NB4 (cell line): ENCODE data around the gene IRF2BP1.

Source experiments
- CTCF ChIP-seq: IDR thresholded peaks from one replicate; pipeline ENCODE4 v1.5.1; 2012; ENCODE audit warnings: low read depth, low read length
- MAX ChIP-seq: IDR thresholded peaks from 2 replicates; pipeline ENCODE4 v1.6.1; 2011; ENCODE audit warnings: low read depth, low read length
- MYC ChIP-seq: IDR thresholded peaks from 2 replicates; pipeline ENCODE4 v1.6.1; 2011; ENCODE audit warnings: low read depth, low read length
- POLR2A ChIP-seq: IDR thresholded peaks from 2 replicates; pipeline ENCODE4 v1.6.1; 2011; ENCODE audit warnings: mild to moderate bottlenecking; ENCODE audit not compliant: insufficient read length; ENCODE audit errors: extremely low read depth

GRCh38 chr19:45842198-45842597 lies 43.7 kb downstream of the IRF2BP1 start:
- no peak for TF ChIP-seq CTCF
- TF ChIP-seq MYC = no peak
- TF ChIP-seq MAX = no peak
- TF ChIP-seq POLR2A = no peak
